ENCODE data around the gene RELL1. TPM values are rescaled to one million over a fixed set of nuclear protein-coding genes. Genes with fewer than 3 reads are reported as not detected.

RELL1 gene
- total RNA-seq, 1 donor from 2014 or later, result 21.2 TPM

DNA sequence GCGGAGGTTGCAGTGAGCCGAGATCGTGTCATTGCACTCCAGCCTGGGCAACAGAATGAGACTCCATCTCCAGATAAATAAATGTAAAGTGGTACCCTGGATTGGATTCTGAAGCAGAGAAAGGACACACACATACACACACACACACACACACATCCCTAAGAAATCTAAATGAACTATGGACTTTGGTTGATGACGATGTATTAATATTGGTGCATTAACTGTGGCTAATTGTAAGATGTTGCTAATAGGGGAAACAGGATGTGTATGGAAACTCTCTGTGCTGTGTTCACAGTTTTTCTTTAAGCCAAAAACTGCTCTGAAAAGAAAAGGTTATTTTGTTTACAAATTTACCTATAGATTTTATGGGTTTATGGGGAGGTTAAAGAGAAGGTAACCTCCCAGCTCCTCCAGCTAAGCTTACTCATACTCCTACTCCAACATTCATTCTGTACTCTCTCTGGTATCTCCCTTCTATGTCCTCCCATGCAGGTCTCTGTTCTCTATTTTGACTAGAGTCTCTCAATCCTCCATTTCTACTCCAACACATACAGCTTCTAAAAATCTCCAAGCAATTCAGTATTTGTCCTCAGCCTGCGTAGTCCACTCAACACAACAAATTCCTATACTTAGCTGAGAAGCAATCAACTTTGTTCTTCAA, 46.5 kb upstream of the RELL1 start:
- peaks cover 2% of the 10 kb centered on the region for H3K4me1 Mint-ChIP-seq (ENCODE audit: low read depth, unreplicated experiment)
- H3K4me3 Mint-ChIP-seq (ENCODE audit: unreplicated experiment), result no peak overlapping the region
- no peak overlapping the region for H3K27ac Mint-ChIP-seq (ENCODE audit: unreplicated experiment)

DNA sequence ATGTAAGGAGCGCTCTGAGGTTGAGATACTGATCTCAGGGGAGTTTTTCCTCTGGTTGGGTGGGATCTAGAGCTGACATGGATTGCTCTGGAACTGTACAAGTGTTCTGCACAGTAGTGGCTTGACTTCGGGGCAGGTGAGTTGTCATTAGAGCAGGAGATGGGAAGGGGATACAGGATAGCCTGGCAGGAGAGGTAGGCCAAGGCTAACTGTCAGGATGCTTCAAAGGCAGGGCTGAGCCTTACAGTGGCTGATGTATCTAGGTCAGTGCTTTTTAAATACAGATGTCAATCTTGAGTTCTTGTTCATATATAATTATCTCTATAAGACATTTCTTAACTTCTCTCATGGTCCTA, 43.5 kb upstream of the RELL1 start:
- TF ChIP-seq, protein P1, sequence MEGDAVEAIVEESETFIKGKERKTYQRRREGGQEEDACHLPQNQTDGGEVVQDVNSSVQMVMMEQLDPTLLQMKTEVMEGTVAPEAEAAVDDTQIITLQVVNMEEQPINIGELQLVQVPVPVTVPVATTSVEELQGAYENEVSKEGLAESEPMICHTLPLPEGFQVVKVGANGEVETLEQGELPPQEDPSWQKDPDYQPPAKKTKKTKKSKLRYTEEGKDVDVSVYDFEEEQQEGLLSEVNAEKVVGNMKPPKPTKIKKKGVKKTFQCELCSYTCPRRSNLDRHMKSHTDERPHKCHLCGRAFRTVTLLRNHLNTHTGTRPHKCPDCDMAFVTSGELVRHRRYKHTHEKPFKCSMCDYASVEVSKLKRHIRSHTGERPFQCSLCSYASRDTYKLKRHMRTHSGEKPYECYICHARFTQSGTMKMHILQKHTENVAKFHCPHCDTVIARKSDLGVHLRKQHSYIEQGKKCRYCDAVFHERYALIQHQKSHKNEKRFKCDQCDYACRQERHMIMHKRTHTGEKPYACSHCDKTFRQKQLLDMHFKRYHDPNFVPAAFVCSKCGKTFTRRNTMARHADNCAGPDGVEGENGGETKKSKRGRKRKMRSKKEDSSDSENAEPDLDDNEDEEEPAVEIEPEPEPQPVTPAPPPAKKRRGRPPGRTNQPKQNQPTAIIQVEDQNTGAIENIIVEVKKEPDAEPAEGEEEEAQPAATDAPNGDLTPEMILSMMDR (IDR thresholded peaks at IDR 0.05; ENCODE audit: partially characterized antibody, unreplicated experiment), result no peak
- Mint-ChIP-seq H3K9me3 (ENCODE audit: unreplicated experiment) (no peaks in the 10 kb centered on the region), H3K27ac (ENCODE audit: unreplicated experiment) (no peak overlapping the region), H3K27me3 (ENCODE audit: unreplicated experiment) (peaks cover 5% of the 10 kb centered on the region), H3K4me3 (ENCODE audit: unreplicated experiment) (no peak overlapping the region), H3K36me3 (ENCODE audit: unreplicated experiment) (no peaks in the 10 kb centered on the region), H3K4me1 (ENCODE audit: low read depth, unreplicated experiment) (no peaks in the 10 kb centered on the region)
- no peak for DNase-seq

More for the DNA sequence above, 46.5 kb upstream of the RELL1 start:
- no peaks in the 10 kb centered on the region for H3K36me3 Mint-ChIP-seq (ENCODE audit: unreplicated experiment)
- no peaks in the 10 kb centered on the region for H3K9me3 Mint-ChIP-seq (ENCODE audit: unreplicated experiment)
- TF ChIP-seq, protein P1 (IDR thresholded peaks at IDR 0.05; ENCODE audit: partially characterized antibody, unreplicated experiment), result no peak
- peaks cover 3% of the 10 kb centered on the region for H3K27me3 Mint-ChIP-seq (ENCODE audit: unreplicated experiment)
- no peak for DNase-seq

DNA sequence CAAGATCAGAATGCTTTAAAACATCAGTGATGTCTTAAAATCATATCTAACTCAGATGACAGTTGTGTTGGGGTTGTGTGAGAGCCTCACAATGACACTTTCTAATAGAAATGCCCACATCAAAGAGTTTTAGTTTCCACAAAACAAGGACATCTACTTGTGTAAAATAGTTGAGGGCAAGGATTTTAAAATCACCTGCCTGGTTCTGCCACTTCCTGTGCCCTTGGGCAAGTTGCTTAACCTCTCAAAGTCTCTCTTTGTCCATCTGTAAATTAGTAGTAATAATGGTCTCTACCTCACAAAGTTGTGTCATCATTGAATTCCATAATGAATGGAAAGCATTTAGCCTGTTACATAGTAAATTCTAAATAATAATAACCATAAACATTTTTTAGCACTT, 41.9 kb upstream of the RELL1 start:
- Mint-ChIP-seq H3K4me1 (ENCODE audit: low read depth, unreplicated experiment) (no peaks in the 10 kb centered on the region), H3K27me3 (ENCODE audit: unreplicated experiment) (peaks cover 5% of the 10 kb centered on the region), H3K9me3 (ENCODE audit: unreplicated experiment) (peaks cover 2% of the 10 kb centered on the region), H3K27ac (ENCODE audit: unreplicated experiment) (no peak overlapping the region), H3K4me3 (ENCODE audit: unreplicated experiment) (no peak overlapping the region), H3K36me3 (ENCODE audit: unreplicated experiment) (no peaks in the 10 kb centered on the region)
- DNase-seq, result no peak
- TF ChIP-seq, protein P1 (IDR thresholded peaks at IDR 0.05; ENCODE audit: partially characterized antibody, unreplicated experiment), result no peak

DNA sequence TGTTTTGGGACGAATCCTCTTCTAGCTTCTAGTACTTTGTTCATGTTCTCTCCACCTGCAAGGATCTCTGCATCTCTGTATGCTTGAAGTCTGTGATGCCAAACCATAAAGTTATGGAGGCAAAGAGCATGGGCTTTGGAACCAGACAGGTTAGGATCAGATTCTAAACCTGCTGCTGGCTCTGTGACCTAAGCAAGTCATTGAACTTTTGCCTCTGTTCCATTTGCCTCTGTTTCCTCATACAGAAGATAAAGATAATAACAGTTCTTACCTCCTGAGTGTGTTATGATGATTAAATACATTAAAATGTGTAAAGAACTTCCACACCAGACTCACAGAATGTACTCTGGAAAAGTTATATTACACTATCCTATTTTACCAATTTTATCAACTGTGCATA, 41.5 kb upstream of the RELL1 start:
- no peaks in the 10 kb centered on the region for H3K36me3 Mint-ChIP-seq (ENCODE audit: unreplicated experiment)
- no peaks in the 10 kb centered on the region for H3K4me1 Mint-ChIP-seq (ENCODE audit: low read depth, unreplicated experiment)
- H3K27ac Mint-ChIP-seq (ENCODE audit: unreplicated experiment), result no peak overlapping the region
- peaks cover 2% of the 10 kb centered on the region for H3K9me3 Mint-ChIP-seq (ENCODE audit: unreplicated experiment)
- peaks cover 5% of the 10 kb centered on the region for H3K27me3 Mint-ChIP-seq (ENCODE audit: unreplicated experiment)
- TF ChIP-seq, protein P1 (IDR thresholded peaks at IDR 0.05; ENCODE audit: partially characterized antibody, unreplicated experiment), result no peak
- no peak overlapping the region for H3K4me3 Mint-ChIP-seq (ENCODE audit: unreplicated experiment)
- DNase-seq, result no peak

DNA sequence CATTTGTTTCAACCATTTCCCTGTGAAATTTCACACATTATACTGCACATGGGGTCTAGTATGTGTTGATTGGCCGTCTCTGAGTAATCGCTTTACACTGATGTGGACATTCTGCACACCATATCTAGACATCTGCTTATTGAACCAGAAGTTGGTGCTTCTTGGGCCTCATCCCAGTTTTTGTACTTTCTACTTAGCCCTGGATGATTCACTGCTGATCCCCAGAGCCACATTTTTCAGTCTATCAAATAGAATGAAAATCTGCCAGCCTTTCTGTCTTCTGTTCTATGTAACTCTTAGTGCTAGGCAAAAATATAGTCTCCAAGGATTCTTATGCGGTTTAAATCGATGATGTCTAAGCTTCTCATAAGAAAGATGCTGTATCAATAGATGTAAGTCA, 40.5 kb upstream of the RELL1 start:
- no peaks in the 10 kb centered on the region for H3K36me3 Mint-ChIP-seq (ENCODE audit: unreplicated experiment)

More for the DNA sequence above, 40.5 kb upstream of the RELL1 start:
- H3K4me1 Mint-ChIP-seq (ENCODE audit: low read depth, unreplicated experiment), result no peaks in the 10 kb centered on the region
- H3K4me3 Mint-ChIP-seq (ENCODE audit: unreplicated experiment), result no peak overlapping the region
- no peak for DNase-seq
- no peak overlapping the region for H3K27ac Mint-ChIP-seq (ENCODE audit: unreplicated experiment)
- H3K27me3 Mint-ChIP-seq (ENCODE audit: unreplicated experiment), result peaks cover 2% of the 10 kb centered on the region
- peaks cover 2% of the 10 kb centered on the region for H3K9me3 Mint-ChIP-seq (ENCODE audit: unreplicated experiment)
- TF ChIP-seq, protein P1 (IDR thresholded peaks at IDR 0.05; ENCODE audit: partially characterized antibody, unreplicated experiment), result no peak

All from glutamatergic neuron (in vitro differentiated cells).